Measurements from ENCODE around the gene GJD3.

DNA sequence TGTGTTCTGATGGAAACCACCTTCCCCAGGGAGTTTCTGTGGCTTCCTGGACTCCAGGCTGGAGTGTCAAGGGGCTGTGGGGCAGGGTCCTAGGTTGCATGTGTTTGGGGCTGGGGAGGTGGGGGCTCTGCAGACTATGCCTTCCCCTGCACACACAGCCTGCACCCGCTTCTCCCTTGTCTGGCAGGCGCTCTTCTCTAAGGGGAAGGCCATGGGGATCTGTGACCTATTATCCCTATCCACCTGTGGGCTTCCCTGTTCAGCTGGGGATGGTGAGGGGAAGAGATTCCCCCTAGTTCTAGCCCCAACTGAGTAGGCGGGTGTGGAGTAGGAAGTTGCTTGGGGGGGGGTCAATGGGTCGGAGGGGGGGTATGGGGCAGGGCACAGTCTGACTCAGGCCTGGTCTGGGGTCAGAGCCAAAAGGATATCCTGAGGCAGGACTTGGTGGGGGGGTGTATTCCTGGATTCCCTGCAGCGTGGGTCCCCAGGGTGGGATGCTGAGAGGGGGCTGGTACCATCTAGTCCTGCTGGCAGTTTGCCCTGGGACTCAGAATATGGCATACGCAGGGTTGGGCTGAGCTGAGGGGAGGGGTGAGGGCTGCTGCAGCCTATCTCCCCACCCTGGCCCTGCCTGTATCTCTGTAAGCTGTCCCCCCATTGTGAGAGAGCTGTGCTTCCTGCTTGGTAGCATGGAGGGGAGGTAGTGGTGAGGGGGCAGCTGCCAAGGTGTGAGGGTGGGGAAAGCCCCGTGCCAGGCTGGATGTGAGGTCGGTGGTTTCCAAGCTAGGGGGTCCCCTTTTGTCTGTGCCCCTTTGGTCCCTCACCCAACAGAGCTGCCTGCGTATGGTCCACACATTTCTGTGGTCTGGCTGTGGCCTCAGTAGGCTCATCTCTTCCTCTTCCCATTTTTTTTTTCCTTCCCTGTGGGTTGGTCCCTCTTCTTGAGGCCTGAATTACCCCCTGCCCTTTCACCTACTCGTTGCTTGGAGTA lies 40.9 kb downstream of the GJD3 start:
- TF ChIP-seq GATA3 (IDR thresholded peaks at IDR 0.05; ENCODE audit: low read depth, low read length) (no peak), GATA2 (IDR thresholded peaks at IDR 0.05; ENCODE audit: low read depth, low read length) (no peak)
